GM12874 (cell line): ENCODE results near the gene FAM90A1.
"Not testable (repeated sequence)": the region's sequence is repeated elsewhere in the genome, so short reads cannot be mapped to it uniquely, and the experiment has no call there.

Experiments
- CTCF ChIP-seq: IDR thresholded peaks from 2 replicates; pipeline ENCODE4 v1.5.1; 2011; ENCODE audit warnings: low read depth, mild to moderate bottlenecking, control low read depth, low read length, moderate library complexity; ENCODE audit not compliant: insufficient read depth

The FAM90A1 gene

GRCh38 chr12:8226992-8227731 lies at the start of gene FAM90A1:
Gene FAM90A1 (minus strand): TSS chr12:8227618. CDS start chr12:8224832, 2,786 bp downstream.
- TF ChIP-seq CTCF: not testable (repeated sequence)

- peak; percentile 59 for TF ChIP-seq CTCF
Observed at GRCh38 chr12:8231666-8232608, 4.5 kb upstream of the FAM90A1 start.

- no peak for TF ChIP-seq CTCF
Observed at GRCh38 chr12:8226355-8226754, 1.1 kb downstream of the FAM90A1 start.

- TF ChIP-seq CTCF: peak; percentile 58
Observed at GRCh38 chr12:8179989-8180585, 47.3 kb downstream of the FAM90A1 start.
